ENCODE results near the gene MAPKAP1.
A peak's percentile ranks its signal among the peaks of the same experiment; 100 is the strongest.

The MAPKAP1 gene

GRCh38 chr9:125749951-125750626 is 43.1 kb upstream of the MAPKAP1 start:
- peak; percentile 18 for DNase-seq (ENCODE audit: low read depth)
- TF ChIP-seq CTCF (IDR thresholded peaks at IDR 0.05; ENCODE audit: insufficient read depth, low read depth, low read length, missing control alignments): no peak
- peak overlapping the region; percentile 15 for H3K4me3 ChIP-seq (ENCODE audit: low read length)

DNA sequence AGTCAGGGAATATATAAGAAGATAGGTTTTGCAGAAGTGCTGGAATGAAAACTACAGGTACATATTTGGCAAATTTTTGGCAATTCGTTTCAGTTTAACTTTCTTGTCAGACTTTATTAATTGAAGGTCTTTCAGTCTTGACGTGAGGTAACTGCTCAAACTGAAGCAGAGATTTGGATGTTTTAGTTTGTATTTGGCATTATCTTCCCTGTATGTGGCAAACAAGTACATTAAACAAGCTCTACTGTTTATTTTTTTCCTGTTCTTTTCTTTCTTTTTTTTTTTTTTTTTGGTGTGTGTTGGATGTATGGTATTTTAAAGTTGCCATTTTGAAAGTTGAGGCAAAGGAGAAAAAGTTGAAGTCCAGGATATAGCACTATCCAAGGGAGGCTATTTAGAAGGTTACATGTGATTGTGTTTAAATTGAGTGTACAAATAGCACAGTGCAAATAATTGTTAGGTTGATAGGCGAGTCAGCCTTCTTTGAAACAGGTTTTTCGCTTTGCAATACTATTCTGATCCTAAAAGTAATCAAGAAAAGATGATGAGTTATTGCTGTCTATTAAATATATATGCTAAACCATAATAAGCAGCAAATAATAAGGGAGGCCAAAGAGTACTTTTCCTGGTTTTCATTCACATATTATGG is 42.4 kb upstream of the MAPKAP1 start:
- peak; percentile 17 for DNase-seq (ENCODE audit: low read depth)
- H3K4me3 ChIP-seq (ENCODE audit: low read length): peak overlapping the region; percentile 79
- no peak for TF ChIP-seq CTCF (IDR thresholded peaks at IDR 0.05; ENCODE audit: insufficient read depth, low read depth, low read length, missing control alignments)

DNA sequence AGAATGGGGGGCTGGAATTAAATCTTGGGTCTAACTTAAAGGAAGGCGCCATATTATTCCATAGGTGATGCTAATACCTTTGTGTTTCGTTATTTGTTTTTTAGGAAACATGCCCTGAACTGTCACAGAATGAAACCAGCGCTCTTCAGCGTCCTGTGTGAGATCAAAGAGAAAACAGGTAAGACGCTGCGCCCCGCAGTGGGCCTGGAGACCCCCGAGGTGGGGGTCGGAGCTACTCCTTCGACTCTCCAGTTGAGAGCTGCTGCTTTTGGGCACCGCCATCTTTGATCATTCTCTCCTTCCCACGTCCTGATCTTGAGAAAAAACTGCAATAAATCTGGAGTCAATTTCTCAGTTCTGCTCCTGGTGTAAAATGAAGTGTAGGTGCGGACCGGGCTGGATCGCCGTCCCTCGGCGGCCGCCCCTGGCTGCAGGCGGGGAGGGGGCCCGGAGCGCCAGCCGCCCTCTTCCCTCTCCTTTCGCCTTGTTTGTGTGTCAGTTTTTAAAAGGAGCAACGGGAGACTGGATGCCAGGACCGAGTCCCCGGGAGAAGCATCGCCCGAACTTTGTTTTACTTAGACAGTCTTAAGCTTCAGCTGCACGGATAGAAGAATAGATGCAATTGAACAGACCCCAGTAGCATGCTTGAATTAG is 41.6 kb upstream of the MAPKAP1 start:
- H3K4me3 ChIP-seq (ENCODE audit: low read length): peak overlapping the region; percentile 79
- no peak for TF ChIP-seq CTCF (IDR thresholded peaks at IDR 0.05; ENCODE audit: insufficient read depth, low read depth, low read length, missing control alignments)
- peak; percentile 8 for DNase-seq (ENCODE audit: low read depth)

DNA sequence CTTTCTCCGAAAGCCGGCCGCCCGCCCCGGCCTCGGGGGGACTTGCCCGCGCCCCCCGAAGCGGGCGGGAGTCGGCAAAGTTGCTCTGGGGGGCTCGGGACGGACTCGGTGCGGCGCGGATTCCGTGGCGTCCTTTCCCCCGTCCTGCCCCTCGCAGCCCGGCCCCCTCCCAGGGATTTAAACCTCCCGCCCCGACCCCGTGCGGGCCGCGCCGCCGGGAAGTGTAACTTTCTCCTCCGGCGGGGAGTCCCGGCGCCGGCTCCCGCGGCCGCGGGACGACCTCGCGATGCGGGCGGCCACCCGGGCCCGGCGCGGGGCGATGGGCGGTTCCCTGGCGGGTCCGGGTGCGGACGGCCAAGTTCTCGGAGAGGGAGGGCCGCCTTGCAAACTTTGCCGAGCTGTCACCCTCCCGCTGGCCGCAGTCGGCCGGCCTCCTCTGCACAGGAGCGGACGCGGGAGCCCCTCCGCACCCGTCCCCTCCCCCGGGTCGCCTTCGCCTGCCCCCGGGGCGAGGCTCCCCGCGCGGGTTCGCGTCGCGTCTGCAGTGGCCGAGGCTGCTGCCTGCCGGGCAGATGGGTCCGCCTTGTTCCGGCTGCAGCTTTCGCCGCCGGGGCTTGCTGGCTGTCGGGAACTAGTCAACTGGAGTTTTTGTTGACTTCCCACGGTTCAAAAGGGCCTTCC is 40.9 kb upstream of the MAPKAP1 start:
- peak; percentile 30 for DNase-seq (ENCODE audit: low read depth)
- no peak for TF ChIP-seq CTCF (IDR thresholded peaks at IDR 0.05; ENCODE audit: insufficient read depth, low read depth, low read length, missing control alignments)
- peak overlapping the region; percentile 79 for H3K4me3 ChIP-seq (ENCODE audit: low read length)

DNA sequence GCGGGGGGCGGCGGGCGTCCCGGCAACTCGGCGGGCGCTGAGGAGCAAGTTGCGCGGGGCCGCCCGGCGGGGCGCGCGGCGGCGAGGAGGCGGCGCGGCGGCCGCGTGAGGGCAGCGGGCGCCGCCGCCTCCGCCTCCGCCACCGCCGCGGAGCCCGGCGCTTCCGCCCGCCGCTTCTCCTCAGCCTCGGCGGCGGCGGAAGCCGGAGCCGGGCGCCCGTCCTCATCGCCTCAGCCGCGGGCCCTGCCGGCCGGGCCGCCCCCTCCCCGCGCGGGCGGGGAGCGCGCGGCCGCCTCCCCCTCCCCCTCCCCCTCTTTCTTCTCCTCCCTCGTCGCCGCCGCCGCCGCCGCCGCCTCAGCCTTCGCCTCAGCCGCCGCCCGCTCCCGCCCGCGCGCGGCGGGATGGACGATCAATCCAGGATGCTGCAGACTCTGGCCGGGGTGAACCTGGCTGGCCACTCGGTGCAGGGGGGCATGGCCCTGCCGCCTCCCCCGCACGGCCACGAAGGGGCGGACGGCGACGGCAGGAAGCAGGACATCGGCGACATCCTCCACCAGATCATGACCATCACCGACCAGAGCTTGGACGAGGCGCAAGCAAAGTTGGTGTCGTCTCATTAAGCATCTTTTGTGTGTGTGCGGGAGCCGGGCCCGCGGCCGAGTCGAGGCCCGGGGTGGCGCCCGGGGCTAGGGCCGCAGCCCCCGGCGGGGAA is 40.2 kb upstream of the MAPKAP1 start, which contains the start of gene PBX3:
PBX3 (plus strand) TSS at position 321 of the 712 bp plus-strand sequence.
- peak; percentile 51 for DNase-seq (ENCODE audit: low read depth)
- peak within 1 kb of the TSS; percentile 79 for H3K4me3 ChIP-seq (ENCODE audit: low read length)
- no peak for TF ChIP-seq CTCF (IDR thresholded peaks at IDR 0.05; ENCODE audit: insufficient read depth, low read depth, low read length, missing control alignments)

GRCh38 chr9:125746774-125747052 is 39.7 kb upstream of the MAPKAP1 start:
- no peak overlapping the region for H3K4me3 ChIP-seq (ENCODE audit: low read length)
- no peak for TF ChIP-seq CTCF (IDR thresholded peaks at IDR 0.05; ENCODE audit: insufficient read depth, low read depth, low read length, missing control alignments)
- DNase-seq (ENCODE audit: low read depth): no peak
